ENCODE data around the gene PSPH. TPM values are rescaled to one million over a fixed set of nuclear protein-coding genes. Genes with fewer than 3 reads are reported as not detected.

PSPH gene
- total RNA-seq, 1 experiment from 2014 or later: 62.3 TPM

- TF ChIP-seq REST (IDR thresholded peaks at IDR 0.05; ENCODE audit: insufficient read depth in 1 of 2, low read depth in 2 of 2, low read length in 1 of 2): no peak
- no peak for TF ChIP-seq SIN3A (IDR thresholded peaks at IDR 0.05; ENCODE audit: borderline replicate concordance, insufficient read depth, low read depth, low read length)
- TF ChIP-seq POLR2AphosphoS5 (IDR thresholded peaks at IDR 0.05; ENCODE audit: low read depth, low read length): no peak
- Histone ChIP-seq H3K4me1 (ENCODE audit: control insufficient read depth, insufficient read depth, low read length) (peaks cover 2% of the 10 kb centered on the region), H3K4me3 (ENCODE audit: low read depth in 2 of 2, low read length in 2 of 2) (no peak overlapping the region), H3K27ac (ENCODE audit: low read length) (no peak overlapping the region), H3K36me3 (ENCODE audit: control insufficient read depth, insufficient read depth, low read length) (peaks cover 9% of the 10 kb centered on the region), H3K9me3 (ENCODE audit: control insufficient read depth, insufficient read depth, low read depth, low read length) (no peaks in the 10 kb centered on the region), H3K27me3 (ENCODE audit: control insufficient read depth, insufficient read depth, low read length) (no peaks in the 10 kb centered on the region)
- ChIA-PET CTCF (no interaction called here), POLR2A (interaction anchor here (0.5 kb wide), 1 partner anchor 116 kb away, joined by 3 read pairs; no protein-coding TSS in a partner anchor)
- no TSS peak for BruUV-seq (replicated peaks)
- DNase-seq (ENCODE audit: low read depth, low spot score): no peak
- in situ Hi-C loops (cut with HindIII; ENCODE audit: low pct_unique_long_range_greater_than_20kb, low sequenced_read_pairs): no loop called here
- intact Hi-C loops (cut with micrococcal nuclease; ENCODE audit: unreplicated experiment): no loop called here
- no peak for ATAC-seq
These were observed 75.1 kb downstream of the PSPH start for GRCh38 chr7:55975988-55976633.

- POLR2A ChIA-PET: interaction anchor here (0.7 kb wide), 1 partner anchor 415 kb away, joined by 4 read pairs; no protein-coding TSS in a partner anchor
- TF ChIP-seq POLR2AphosphoS5 (IDR thresholded peaks at IDR 0.05; ENCODE audit: low read depth, low read length): no peak
- TF ChIP-seq TCF7L2 (IDR thresholded peaks at IDR 0.05; ENCODE audit: low read depth, low read length): no peak
- no peak for TF ChIP-seq SIN3A (IDR thresholded peaks at IDR 0.05; ENCODE audit: borderline replicate concordance, insufficient read depth, low read depth, low read length)
- no peak for TF ChIP-seq CTCF (IDR thresholded peaks at IDR 0.05)
- no peak for TF ChIP-seq REST (IDR thresholded peaks at IDR 0.05; ENCODE audit: insufficient read depth in 1 of 2, low read depth in 2 of 2, low read length in 1 of 2)
- Histone ChIP-seq H3K27me3 (ENCODE audit: control insufficient read depth, insufficient read depth, low read length) (no peaks in the 10 kb centered on the region), H3K36me3 (ENCODE audit: control insufficient read depth, insufficient read depth, low read length) (no peaks in the 10 kb centered on the region), H3K27ac (ENCODE audit: low read length) (no peak overlapping the region), H3K9me3 (ENCODE audit: control insufficient read depth, insufficient read depth, low read depth, low read length) (no peaks in the 10 kb centered on the region), H3K4me3 (ENCODE audit: low read depth in 2 of 2, low read length in 2 of 2) (no peak overlapping the region), H3K4me1 (ENCODE audit: control insufficient read depth, insufficient read depth, low read length) (peaks cover 9% of the 10 kb centered on the region)
- BruUV-seq (replicated peaks): no TSS peak
- in situ Hi-C loops (cut with HindIII; ENCODE audit: low pct_unique_long_range_greater_than_20kb, low sequenced_read_pairs): no loop called here
- ATAC-seq (no peak), DNase-seq (ENCODE audit: low read depth, low spot score) (no peak)
- CTCF ChIA-PET: no interaction called here
- intact Hi-C loops (cut with micrococcal nuclease; ENCODE audit: unreplicated experiment): no loop called here
These were observed 77.4 kb downstream of the PSPH start for GRCh38 chr7:55973747-55974250.
